Skeletal muscle satellite cell (primary cell): ENCODE results near the gene HOXA7.

Experiments
- H3K27me3 ChIP-seq: 2 replicates; pipeline ENCODE4 v1.7.0; 2013; ENCODE audit warnings: low read length; ENCODE audit not compliant: control insufficient read depth, insufficient read depth
- H3K36me3 ChIP-seq: 2 replicates; pipeline ENCODE4 v1.7.0; 2013; ENCODE audit warnings: mild to moderate bottlenecking, control low read depth, low read length; ENCODE audit not compliant: insufficient read depth
- H3K4me1 ChIP-seq: 2 replicates; pipeline ENCODE4 v1.7.0; 2013; ENCODE audit warnings: low read length; ENCODE audit not compliant: control insufficient read depth, insufficient read depth
- H3K4me2 ChIP-seq: 2 replicates; pipeline ENCODE4 v1.7.0; 2013; ENCODE audit warnings: mild to moderate bottlenecking, low read length
- H3K4me3 ChIP-seq: 2 replicates; pipeline ENCODE4 v1.7.0; 2013; ENCODE audit warnings: low read length
- H3K9ac ChIP-seq: 2 replicates; pipeline ENCODE4 v1.7.0; 2013; ENCODE audit warnings: mild to moderate bottlenecking, low read depth, low read length, moderate library complexity
- H3K9me3 ChIP-seq: replicated peaks from 2 replicates; pipeline ENCODE4 v1.7.0; 2013; ENCODE audit warnings: mild to moderate bottlenecking, control low read depth, low read length

The HOXA7 gene

DNA sequence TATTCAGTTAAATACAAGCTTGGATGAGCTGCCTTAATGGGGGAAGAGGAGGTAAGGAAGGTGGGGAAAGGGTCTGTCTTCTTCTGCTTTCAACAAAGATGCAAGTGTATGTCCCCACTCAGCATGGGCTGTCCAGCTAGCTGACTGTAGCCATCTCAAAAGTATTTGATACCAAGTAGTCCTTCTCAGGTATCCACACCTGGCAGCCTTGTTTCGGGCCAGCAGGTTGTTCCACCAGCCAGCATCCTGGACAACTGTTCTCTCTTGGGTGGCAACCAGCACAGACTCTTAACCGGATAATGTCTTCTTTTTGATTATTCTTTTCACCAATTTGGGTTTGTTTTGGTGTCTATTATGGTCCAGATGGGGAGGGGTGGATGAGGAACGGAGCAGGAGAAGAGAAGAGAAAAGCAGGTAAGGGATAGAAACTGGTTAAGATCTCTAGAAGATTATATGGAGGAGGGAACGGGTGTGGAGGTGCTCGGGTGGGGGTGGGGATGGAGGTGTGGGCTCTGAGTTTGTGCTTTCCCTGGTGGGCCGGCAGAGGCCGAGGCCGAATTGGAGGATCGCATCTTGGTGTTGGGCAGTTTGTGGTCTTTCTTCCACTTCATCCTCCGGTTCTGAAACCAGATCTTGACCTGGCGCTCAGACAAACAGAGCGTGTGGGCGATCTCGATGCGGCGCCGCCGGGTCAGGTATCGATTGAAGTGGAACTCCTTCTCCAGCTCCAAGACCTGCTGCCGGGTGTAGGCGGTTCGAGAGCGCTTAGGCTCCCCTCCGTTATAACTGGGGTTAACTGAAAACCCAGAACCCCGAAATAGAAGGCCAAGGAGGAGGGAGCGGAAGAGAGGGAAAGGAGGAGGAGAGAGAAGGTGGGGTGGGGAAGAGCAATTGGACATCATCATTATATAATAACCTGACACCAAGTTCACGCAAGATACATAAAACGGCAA lies 27.4 kb downstream of the HOXA7 start:
- Histone ChIP-seq H3K4me2 (peak overlapping the region; percentile 95), H3K4me3 (peak overlapping the region; percentile 91), H3K36me3 (peaks cover 11% of the 10 kb centered on the region), H3K9me3 (no peaks in the 10 kb centered on the region), H3K27me3 (no peaks in the 10 kb centered on the region), H3K4me1 (peaks cover 21% of the 10 kb centered on the region), H3K9ac (peak overlapping the region; percentile 80)

DNA sequence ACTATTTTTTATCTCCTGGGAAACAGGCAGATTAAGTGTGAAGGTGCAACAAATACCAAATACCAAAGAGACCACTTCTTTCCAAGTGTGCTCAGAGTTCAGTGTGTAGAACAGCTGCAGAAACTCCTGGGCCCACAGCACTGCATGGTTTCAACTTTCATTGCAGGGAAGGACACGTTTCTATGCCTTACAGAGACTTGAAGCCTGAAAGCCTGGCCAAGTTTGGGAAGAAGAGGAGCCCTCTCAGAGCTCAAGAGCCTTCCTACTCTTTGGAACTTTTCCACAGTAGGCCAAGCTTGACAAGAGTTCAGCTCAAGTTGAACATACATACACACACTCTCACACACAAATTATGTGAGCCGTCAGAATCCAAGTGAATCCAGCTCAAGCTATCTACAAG lies 28.4 kb downstream of the HOXA7 start:
- H3K9ac ChIP-seq: no peak overlapping the region
- no peaks in the 10 kb centered on the region for H3K9me3 ChIP-seq
- H3K4me1 ChIP-seq: peaks cover 16% of the 10 kb centered on the region
- H3K4me3 ChIP-seq: no peak overlapping the region
- H3K36me3 ChIP-seq: peaks cover 11% of the 10 kb centered on the region
- H3K4me2 ChIP-seq: no peak overlapping the region
- no peaks in the 10 kb centered on the region for H3K27me3 ChIP-seq

DNA sequence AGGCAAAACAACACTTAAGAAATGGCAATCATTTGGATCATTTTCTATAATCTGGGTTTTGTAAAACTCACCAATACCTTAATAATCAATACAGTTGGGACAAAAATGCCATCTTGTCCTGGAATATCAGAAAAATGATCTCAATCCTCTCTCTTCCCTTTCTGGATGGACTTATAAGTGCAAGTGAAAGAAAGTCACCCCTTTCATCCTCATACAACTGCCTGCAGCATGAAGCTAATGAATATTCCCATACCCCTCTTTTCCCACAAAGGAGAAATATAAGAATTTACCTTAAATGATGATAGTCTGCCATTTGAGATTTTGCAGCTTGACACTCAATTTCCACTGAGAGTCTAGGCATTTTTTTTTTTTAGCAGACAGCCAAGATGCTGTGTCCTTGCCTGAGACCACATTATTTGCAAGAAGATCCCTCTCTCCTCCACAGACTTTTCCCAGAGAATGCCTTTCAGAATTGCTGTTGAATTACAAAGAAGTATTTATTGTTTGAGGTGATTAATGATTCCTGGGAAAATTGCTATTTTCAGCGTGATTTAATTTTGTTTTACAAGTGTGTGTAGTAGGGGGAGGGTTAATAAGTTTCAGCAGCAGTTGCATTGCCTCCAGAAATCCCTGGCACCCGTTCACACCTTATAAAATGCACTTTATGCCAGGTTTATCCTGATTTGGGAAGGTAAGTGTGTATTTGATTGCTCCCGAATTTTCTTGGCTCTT lies 29.7 kb downstream of the HOXA7 start:
- H3K27me3 ChIP-seq: no peaks in the 10 kb centered on the region
- H3K9me3 ChIP-seq: no peaks in the 10 kb centered on the region
- peaks cover 16% of the 10 kb centered on the region for H3K4me1 ChIP-seq
- H3K4me3 ChIP-seq: no peak overlapping the region
- no peak overlapping the region for H3K4me2 ChIP-seq
- H3K36me3 ChIP-seq: peaks cover 20% of the 10 kb centered on the region
- H3K9ac ChIP-seq: no peak overlapping the region

DNA sequence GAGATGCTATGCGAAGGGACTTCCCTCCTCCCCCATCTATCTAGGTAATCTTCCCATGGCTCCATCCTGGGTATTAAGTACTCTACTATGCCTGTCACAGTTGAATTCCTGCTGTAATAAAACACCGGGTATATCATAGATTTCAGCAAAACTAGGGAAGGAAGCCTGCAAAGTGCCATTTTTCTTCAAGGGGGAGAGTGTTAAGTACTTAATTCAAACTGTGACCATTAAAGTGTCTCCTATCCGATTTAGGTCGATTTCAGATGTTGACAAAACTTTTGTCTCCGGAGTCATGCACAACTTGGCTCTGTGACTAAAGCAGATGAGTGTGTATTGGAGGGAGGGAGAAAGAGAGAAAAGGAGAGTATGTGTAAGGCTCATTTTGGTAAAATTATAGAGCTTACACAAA lies 30.5 kb downstream of the HOXA7 start:
- H3K27me3 ChIP-seq: no peaks in the 10 kb centered on the region
- H3K36me3 ChIP-seq: peaks cover 20% of the 10 kb centered on the region
- H3K9me3 ChIP-seq: no peaks in the 10 kb centered on the region
- H3K4me1 ChIP-seq: peaks cover 9% of the 10 kb centered on the region
- H3K4me2 ChIP-seq: no peak overlapping the region
- H3K9ac ChIP-seq: no peak overlapping the region
- no peak overlapping the region for H3K4me3 ChIP-seq

DNA sequence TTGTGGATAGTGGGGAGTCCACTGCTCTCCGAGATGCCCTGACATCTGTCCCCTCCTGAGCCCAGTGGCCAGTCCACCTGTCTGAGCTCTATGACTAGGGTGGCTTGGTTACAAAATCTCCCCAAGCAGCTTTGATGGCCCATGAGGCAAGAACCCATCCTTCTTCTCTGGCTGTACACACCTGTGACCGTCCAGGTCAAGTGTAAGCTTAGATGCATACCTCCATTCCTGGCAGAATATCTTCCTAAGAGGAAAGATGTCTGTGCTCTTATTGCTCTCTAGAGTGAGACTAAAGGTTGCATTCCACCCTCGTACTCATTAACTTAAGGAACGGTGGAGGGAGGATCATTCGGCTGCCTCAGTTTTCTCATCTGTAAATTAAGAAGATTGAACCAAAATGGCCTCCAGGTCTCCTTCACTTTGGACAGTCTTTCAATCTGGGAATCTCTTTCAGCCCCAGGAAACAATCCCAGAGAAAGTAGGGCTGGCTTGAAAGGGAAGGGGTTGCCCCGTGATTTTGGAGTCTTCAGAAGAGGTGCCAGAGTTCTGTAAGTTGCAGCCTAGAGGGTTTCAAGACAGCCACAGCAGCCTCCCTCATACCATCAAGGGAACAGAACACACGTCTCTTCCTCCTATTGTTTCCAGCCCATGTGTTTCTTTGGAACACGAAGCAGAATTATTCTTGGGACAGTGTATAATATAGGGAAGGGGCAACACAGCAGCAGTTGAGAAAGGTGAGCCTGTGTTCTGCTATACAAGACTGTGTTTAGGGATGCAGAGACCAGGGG lies 31.4 kb downstream of the HOXA7 start:
- H3K36me3 ChIP-seq: peaks cover 20% of the 10 kb centered on the region
- H3K4me3 ChIP-seq: no peak overlapping the region
- no peak overlapping the region for H3K9ac ChIP-seq
- no peaks in the 10 kb centered on the region for H3K9me3 ChIP-seq
- H3K4me2 ChIP-seq: no peak overlapping the region
- H3K27me3 ChIP-seq: no peaks in the 10 kb centered on the region
- H3K4me1 ChIP-seq: peaks cover 8% of the 10 kb centered on the region

DNA sequence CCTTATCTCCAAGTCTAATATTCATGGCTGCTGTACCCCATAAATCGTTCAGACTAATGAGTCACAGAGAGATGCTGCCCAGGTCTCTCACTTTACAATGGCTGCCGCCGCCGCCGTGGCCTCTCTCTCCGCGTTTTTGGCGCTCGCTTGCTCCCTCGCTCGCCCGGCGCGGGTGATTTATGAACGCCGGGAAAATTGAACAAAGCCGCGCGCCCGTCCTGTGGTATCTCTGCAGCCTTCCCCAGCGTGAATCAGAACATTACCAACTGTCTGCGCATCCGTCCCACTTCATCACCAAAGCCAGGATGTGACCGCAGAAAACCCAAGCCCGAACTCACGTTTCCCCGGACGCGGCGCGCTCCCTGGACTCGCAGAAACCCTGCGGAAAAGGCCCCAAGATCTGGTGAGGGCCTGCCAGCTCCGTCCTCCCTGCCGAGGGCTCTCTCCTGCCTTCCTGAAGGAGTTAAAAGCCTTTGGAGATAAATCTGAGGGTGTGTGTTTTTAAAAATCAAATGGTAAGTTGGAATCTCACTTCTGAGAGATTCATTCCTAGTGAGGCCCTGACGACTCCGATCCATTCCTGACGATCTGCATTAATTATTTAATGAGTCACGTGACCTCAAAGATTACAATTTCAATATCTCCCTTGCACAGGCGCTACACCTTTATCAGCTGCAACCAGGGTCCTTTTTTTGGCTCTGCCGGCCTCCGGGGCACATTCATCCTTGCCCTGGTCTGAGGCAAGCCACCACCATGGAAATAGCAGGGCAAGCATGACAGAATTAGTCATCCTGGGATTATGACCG lies 32.2 kb downstream of the HOXA7 start:
- no peak overlapping the region for H3K4me2 ChIP-seq
- peaks cover 20% of the 10 kb centered on the region for H3K36me3 ChIP-seq
- H3K27me3 ChIP-seq: no peaks in the 10 kb centered on the region
- no peak overlapping the region for H3K4me3 ChIP-seq
- no peak overlapping the region for H3K9ac ChIP-seq
- H3K4me1 ChIP-seq: peaks cover 1% of the 10 kb centered on the region
- H3K9me3 ChIP-seq: no peaks in the 10 kb centered on the region

DNA sequence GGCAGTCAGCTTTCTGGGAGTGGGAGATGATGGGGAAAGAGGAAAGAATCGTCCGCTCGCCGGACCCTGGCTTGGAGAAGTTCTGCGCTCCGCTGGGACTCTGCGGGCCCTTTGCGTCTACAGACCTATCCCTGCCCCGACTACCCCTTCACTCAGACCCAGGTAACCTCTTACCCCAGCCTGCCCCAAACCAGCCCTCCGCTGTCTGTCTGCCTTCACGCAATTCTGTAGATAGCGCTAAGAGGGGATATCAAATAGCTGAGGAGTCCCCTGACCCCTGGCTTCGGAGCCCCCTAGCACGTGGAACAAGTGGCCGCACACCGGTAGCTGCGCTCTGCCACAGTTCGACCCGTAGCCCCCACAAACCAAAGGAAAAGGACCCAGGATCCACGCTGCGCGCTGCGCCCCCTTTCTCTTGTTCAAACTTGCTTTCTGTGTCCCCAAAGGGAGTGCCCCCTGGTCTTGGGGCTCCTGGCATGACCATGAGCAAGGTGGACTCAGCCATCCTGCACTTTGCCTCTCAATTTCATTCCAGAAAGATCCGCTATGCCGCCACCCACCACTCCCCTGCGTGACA lies 32.9 kb downstream of the HOXA7 start:
- Histone ChIP-seq H3K9me3 (no peaks in the 10 kb centered on the region), H3K4me1 (no peaks in the 10 kb centered on the region), H3K9ac (no peak overlapping the region), H3K27me3 (no peaks in the 10 kb centered on the region), H3K4me3 (no peak overlapping the region), H3K4me2 (no peak overlapping the region), H3K36me3 (peaks cover 13% of the 10 kb centered on the region)

DNA sequence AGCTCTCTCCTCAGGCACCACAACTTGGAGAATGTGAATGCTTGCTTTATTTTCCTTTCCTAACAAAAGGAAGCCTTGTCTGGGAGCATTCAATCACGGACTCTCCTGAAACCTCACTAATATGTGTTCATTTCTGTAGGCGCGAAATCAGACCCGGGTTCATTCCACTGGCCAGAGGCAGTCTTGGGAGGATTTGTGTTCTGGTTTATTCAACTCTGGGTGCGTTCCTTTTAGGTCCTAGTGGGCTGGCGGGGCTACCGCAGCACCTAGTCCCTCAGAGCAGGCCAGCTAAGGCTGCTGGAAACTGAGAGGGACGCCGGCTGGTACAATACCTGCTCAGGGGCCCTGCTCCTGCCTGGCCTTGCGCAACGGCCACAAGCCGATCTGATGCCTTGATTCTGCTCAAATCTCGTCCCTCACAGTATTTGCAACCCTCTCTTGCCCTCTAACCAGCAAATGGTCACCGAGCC lies 33.4 kb downstream of the HOXA7 start:
- Histone ChIP-seq H3K4me1 (no peaks in the 10 kb centered on the region), H3K4me3 (no peak overlapping the region), H3K4me2 (no peak overlapping the region), H3K9me3 (no peaks in the 10 kb centered on the region), H3K9ac (no peak overlapping the region), H3K27me3 (no peaks in the 10 kb centered on the region), H3K36me3 (peaks cover 13% of the 10 kb centered on the region)

DNA sequence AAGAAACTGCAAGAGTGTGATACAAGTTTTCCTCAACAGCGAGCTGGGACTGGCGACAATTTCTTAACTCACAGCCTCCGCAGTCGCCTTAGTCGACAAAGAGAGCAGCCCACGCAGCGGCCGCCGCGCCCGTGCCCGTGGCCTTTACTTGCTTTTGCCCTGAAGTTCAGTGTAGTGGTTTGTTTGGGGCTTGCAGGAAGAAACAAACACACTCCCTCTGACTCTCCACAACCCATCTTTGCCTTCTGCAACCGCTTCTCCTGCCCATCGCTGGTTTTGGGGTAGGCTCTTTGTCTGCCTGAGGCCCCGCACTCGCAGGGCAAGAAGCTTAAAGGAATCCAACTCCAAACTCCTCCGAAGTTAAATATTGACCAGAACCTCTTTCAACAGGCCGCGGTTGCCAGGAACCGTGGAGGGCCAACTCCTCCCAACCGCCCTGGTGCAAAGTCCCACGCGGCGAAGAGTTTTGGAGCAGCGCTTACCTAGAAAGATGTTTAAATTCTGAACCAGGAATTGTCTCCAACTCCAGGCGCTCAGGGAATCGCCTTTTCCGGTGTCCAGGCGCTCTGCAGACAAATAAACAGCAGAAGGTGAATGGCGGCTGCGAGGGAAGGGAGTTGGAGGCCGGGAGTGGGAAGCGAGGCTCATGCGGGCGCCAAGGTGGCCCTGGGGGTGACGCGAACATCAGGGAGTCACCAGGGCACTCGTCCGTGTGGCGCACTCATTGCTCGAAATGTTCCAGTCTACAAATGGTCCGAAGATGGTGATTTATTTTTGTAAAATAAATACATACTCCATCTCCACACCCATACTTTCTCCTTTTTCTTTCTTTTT lies 34.2 kb downstream of the HOXA7 start:
- Histone ChIP-seq H3K9me3 (no peaks in the 10 kb centered on the region), H3K4me1 (no peaks in the 10 kb centered on the region), H3K4me3 (no peak overlapping the region), H3K27me3 (no peaks in the 10 kb centered on the region), H3K36me3 (peaks cover 13% of the 10 kb centered on the region), H3K9ac (no peak overlapping the region), H3K4me2 (no peak overlapping the region)

DNA sequence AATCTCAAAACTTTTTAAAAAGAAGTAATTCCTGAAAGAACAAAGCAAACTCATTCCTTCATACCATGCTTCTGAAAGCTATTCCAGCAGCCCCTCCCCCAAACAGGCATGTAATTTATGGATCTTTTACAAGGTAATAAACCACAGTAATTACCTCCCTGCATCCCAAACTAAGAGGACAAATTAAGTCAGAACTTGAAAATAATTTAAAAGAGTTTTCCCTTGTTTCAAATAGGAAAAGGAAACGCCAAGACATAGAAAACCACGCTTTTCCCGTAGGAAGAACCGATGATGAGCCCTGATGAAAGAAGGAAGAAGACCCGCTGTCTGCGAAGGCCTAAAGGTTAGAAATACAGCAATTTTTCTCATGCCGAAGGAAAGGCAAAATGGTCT lies 34.8 kb downstream of the HOXA7 start:
- no peak overlapping the region for H3K9ac ChIP-seq

More for the DNA sequence above, 34.8 kb downstream of the HOXA7 start:
- H3K9me3 ChIP-seq: no peaks in the 10 kb centered on the region
- peaks cover 13% of the 10 kb centered on the region for H3K36me3 ChIP-seq
- H3K4me2 ChIP-seq: no peak overlapping the region
- no peak overlapping the region for H3K4me3 ChIP-seq
- no peaks in the 10 kb centered on the region for H3K4me1 ChIP-seq
- H3K27me3 ChIP-seq: no peaks in the 10 kb centered on the region
